GM12874 (cell line): Measurements from ENCODE around the gene PKD2L1.

Experiments used
- CTCF ChIP-seq: IDR thresholded peaks from 2 replicates; pipeline ENCODE4 v1.5.1; 2011; ENCODE audit warnings: low read depth, mild to moderate bottlenecking, control low read depth, low read length, moderate library complexity; ENCODE audit not compliant: insufficient read depth

Gene PKD2L1

DNA sequence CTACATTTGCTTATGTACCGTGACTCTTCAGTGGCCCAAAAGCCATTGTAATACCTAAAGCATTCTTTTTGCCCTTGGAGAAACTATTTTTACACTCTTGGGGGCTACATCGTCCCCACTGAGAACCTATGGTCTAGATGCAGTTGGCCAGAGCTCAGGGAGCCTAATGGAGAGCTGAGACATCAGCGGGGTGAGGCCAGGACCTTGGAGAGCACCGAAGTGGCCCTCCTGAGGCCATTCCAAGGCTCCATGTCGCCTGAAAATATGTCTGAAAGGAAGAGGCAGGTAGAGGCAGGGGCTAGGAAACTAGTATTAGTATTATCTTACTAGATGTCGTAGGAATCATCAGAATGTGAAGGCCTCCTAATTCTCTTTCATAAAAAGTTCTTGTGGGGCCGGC lies 4.9 kb downstream of the PKD2L1 start:
- TF ChIP-seq CTCF, result no peak

GRCh38 chr10:100319707-100320402 lies 10.2 kb downstream of the PKD2L1 start:
- TF ChIP-seq CTCF, result no peak

DNA sequence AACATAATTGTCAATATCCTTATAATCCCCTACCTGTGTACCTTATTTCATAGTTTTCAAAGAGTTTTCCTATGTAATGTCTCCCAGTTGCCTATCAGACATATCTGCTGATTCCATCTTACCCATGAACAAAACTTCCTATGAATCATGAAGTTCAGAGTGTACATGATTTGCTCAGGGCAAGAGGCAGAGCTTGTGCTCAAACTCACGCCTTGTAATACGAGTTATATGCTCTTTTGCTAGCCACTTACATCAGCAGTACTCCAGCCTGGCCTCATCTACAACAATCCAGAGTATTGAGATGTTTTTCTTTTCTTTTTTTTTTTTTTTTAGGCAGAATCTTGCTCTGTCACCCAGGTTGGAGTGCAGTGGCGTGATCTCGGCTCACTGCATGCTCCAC lies 11.8 kb downstream of the PKD2L1 start:
- no peak for TF ChIP-seq CTCF

- no peak for TF ChIP-seq CTCF
Measured at GRCh38 chr10:100315615-100316014, 14.4 kb downstream of the PKD2L1 start.

DNA sequence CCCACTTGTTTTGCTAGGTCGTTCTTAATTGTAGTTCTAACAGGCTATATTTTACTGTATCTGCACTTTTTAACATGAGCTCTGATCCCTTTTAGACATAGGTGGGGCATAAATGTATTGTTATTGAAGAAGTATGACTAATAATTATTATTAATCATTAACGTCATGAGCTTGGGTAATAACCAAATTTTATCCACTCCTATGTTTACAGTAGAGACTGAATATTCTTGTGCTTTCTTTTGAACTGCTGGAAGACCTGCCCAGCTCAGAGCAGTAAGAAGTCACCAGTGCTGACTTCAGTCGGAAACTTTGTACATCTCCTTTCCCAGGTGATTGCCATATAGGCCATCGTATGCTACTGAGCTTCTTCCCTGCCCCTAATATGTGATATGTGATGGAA lies 18.7 kb downstream of the PKD2L1 start:
- no peak for TF ChIP-seq CTCF

- no peak for TF ChIP-seq CTCF
Measured at GRCh38 chr10:100307684-100308083, 22.3 kb downstream of the PKD2L1 start.

- no peak for TF ChIP-seq CTCF
Measured at GRCh38 chr10:100306861-100307260, 23.2 kb downstream of the PKD2L1 start.
